Right renal cortex interstitium (tissue), 3 donors: ENCODE measurements around the gene SKIC8. TPM values are rescaled to one million over a fixed set of nuclear protein-coding genes. Genes with fewer than 3 reads are reported as not detected.

Source experiments
- DNase-seq, 3 donors: peaks; one replicate each; pipeline ENCODE4 v3.0.0-alpha.2; 2013; ENCODE audit warnings: low read depth in 3 of 3, low spot score in 2 of 3
- polyA plus RNA-seq, 3 donors: library from polyadenylated mRNA; unstranded; fragments of 120-200 nt; gene quantifications; one replicate each; pipeline ENCODE4 v1.2.1, GENCODE V29; 2013; ENCODE audit not compliant: insufficient read length in 3 of 3

SKIC8 gene
- 100 to 1,000 TPM; 109 to 121 (median 118) TPM for polyA plus RNA-seq

DNA sequence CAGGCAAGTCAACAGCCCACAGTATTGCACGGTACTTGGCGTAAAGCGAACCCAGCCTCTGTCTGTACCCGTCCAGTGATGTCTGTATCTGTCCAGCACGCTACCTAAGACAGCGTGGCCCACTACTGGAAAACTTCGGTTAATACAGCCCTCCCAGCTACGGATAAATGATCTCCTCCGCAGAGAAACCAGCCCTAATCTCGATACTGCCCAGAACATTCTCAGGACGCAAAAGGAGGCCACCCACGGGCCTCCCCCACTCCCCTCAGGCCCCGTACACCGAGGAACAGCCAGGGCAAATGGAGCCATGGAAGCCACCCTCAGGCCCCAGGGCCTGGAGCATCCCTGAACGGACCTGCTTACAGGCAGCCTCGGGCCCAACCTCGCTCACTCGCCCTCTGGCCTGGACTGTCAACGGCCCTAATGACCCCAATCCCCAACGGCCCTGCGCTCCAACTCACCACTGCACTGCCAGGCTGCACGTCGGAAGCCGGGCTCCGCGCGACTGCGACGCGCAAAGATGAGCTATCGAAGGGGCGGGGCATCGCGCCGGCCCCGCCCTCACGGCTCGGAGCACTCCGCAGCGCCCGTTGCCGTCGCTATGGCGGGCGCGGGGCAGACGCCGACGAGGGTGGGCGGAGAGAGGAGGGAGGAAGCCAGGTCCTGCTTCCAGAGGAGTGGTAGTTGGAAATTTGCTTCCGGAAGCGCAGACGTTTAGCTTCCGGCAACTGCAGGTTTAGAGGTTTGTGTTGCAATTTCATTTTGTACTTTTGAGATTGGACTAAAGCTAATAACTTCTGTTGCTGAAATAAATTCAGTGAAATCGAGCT lies at the start of gene SKIC8:
SKIC8 (minus strand) TSS at position 509 of the 830 bp plus-strand sequence. CDS start 3,923 bp downstream, outside the sequence.
- peak; percentile 81 to 89 (median 82) for DNase-seq

DNA sequence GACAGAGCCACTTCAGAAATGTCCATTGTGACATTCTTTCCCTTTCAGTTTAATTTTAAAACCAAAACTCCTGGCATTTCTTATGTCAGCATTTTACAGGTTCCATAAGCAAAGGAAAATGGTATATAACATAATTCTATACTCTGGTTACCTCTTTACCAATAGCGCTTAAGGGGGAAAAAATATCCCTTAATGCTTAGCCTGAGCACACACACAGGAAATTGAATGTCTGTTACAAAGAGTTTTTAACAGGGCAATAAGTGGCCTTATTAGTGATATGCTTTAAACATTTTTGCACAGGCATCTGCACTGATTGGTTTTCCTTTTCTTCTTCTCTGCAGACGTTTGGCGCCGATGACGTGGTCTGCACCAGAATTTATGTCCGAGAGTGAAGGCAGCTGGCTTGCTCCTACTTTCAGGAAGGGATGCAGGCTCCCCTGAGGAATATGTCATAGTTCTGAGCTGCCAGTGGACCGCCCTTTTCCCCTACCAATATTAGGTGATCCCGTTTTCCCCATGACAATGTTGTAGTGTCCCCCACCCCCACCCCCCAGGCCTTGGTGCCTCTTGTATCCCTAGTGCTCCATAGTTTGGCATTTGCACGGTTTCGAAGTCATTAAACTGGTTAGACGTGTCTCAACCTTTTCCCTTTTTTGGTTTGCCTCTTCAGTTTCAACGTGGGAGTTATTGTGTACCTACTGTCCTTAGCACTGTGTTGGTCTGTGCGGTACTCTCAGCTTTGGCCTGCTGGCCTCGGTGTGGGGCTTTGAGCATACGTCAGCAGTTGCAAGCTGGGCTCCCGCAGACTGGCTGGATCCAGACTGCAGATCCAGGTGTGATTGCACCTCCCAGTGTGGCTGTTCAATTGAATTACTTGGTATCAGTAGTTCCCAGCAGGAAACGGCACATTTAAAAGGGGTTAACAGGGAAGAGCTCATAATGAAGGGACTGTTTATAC lies 48.5 kb upstream of the SKIC8 start:
- no peak for DNase-seq

DNA sequence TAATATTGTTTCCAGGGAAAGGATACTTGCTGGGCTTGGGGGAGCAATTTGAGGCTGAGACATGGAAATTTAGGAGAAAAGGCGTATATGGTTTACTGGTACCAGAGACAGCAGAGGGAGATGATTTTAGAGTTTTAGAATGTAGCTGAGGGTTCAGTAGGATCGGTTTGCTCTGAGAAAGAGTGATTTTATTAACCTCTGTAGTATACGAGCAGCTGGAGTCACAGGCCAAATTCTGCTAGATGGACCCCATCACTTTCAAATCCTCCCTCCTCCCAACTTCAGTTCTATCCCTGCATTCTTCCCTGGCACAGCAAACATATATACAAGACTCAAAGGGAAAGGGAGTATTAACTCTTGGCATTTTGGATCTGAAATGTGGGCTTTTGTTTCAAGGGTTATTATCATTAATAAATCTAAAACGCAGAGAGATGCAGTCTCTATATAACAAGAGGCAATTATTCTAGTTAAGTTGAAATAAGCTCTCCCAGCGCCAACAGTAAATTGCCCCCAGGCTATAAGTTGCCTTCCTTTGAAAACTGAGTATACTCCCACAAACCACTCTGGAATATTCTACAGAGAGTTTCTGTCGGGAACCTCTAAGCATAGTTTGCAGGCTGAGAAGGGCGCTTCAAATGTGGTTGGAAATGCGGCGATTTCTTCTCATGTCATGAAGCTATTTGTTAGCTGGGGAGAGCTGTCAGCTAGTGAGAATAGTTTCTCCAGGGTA lies 46.2 kb upstream of the SKIC8 start:
- DNase-seq = no peak

DNA sequence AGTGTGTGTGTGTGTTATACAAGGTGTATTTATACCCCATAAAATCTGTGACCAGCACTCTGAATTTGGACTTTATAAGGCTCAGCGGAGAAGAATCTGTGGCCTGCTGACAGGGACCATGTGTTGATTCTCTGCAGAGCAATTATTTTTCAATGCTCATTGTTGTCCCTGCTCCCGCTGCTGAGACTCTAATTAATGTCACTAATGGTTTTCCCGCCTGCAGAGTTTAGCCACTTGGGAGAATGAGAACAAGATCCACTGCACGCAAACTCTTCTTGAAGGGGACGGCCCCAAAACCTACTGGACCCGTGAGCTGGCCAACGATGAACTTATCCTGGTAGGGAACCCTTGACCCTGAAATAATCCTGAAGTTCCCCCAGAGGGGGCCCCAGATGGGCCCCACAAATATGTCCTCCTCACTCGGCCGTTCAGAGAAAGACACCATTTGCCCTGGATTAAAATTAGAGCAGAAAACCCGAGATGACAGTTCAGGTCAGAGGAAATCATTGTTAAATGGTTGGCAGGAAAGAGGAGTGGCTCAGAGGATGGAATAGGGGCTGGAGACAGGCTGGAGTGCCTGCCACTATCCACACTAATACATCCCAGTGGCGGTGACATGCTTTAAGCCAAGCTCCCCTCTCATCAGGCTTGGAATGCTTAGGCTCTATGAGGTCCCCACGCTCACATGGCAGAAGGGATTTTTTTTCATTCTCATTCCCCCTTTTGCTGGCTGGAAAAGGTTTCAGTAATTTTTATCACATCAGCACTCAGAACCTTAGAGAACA lies 44.1 kb upstream of the SKIC8 start:
- DNase-seq = no peak

DNA sequence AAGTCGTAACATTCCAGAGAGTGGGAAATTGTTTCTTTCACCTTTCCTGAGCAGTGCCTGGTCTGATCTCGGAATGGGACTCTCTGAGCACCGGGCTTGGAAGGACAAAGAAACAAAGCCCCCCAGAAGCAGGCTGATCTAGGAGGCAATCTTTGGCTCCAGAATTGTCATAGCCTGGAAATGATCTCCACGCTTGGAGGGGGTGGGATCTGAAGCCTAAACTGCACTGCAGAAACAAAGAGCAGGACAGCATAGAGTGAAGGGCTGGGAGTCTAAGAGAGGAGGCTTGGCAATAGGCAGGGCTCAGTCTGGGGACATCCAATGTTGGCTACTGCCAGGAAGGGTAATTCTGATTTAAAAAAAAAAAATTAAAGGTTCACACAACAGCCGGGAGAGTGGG lies 42.6 kb upstream of the SKIC8 start:
- no peak for DNase-seq

DNA sequence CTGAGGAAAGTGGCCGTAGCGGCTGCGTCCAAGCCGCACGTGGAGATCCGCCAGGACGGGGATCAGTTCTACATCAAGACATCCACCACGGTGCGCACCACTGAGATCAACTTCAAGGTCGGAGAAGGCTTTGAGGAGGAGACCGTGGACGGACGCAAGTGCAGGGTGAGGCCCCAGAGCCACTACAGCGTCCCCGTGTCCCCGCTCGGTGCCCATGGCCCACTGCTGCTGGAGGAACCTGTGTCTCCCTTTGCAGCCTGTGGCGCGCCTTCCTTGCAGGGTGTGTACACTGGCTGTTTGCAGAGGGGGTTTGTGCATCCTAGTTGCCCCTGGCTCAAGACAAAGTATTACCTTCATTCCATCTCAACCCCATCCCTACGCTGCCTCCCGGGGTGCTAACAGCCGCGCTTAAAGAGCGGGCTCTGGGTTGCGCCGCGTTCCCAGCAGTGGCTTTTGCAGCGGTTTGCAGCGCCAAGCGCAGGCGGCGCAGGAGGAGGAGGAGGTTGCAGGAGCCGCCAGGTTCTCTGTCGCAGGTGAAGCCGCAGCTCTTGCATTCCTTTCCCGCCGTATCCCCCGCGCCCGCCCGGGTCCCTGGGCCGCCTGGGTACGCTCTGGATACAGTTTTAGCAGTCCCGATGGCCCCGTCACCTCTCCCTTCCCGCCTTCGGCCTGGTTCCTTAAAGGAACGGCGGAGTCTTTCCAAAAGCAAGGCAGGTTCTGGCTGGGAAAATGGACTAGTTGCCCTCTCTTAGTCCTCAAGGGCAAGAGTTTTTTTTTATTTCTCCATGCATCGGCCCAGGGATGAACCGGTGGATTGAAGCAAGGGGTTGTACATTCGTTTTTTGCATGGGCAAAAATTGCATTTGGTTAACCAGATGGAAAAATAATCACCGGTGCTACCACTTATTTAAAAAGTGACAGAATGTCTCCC lies 41.9 kb upstream of the SKIC8 start:
- DNase-seq = no peak

DNA sequence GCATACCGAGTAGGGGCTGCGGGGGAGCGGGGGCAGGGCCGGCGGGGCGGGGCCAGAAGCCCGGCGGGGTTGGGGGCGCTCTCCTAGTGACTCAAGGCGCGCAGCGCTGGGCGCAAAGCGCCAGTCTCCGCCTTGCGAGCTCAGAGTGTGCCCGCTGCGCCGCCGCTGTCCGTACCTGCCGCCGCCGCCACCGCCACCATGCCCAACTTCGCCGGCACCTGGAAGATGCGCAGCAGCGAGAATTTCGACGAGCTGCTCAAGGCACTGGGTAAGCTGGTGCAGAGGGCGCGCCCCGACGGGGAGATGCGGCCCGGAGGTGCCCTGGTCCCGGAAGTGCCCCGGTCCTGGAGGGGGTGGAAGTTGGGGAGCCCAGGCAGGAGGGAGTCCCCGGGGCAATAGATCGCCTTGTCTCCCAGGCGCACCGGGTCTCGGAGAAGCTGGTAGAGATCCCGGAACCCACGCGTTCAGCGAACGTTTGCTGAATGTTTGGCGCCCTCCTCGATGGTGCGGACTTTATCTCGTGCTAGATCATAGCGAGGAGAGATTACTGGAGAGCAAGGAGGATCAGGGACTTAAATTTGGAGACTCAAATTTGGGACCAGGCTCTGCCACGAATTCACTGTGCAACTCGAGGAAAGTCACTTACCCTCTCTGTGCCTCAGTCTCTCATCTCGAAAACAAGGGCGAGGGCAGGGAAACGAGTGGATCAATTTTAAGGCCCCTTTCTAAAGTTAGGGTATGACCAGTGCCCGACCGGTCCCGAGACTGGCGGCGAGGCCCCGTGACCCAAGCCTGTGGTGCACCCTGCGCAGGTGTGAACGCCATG lies 41.0 kb upstream of the SKIC8 start, which contains the start of gene CRABP1:
CRABP1 (plus strand) TSS at position 123 of the 826 bp plus-strand sequence; CDS start at position 199, 76 bp downstream.
- DNase-seq = no peak

DNA sequence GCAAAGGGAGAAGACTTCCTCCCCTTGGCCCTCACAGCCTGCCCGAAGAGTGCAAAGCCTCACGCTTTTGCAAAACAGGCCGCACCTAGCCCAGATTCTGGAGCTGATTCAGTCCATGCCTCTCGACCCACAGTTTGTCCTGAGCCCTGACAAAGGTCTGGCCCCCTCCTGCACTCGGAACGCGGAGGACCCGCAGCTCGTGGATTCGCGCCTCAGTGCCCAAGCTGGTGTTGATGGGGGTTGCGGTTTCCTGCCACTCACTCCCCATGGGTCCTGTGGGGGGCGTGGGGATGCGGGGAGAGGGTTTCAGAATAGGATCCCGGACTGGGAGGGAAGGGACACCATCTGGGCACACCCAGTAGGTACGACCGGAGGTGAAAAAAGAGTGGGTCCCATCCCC lies 40.1 kb upstream of the SKIC8 start:
- no peak for DNase-seq

DNA sequence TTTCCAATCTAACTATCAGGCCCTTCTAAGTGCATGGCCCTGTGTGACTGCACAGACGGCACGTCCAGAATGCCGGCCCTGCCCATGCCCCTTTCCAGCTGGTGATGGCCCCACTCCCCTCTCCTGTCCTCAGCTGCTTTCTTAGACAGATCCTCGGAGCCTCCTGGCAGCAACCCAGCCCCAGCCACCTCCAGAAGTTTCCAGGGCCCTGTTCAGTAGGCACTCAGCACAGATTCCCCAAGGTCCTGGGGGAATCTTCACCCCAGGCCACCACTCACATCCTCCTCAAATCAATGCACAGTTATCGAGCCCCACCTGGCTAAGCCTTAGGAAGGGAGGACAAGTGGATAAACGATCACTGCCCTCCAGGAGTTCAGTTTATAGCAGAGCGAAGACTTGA lies 39.4 kb upstream of the SKIC8 start:
- DNase-seq = no peak

DNA sequence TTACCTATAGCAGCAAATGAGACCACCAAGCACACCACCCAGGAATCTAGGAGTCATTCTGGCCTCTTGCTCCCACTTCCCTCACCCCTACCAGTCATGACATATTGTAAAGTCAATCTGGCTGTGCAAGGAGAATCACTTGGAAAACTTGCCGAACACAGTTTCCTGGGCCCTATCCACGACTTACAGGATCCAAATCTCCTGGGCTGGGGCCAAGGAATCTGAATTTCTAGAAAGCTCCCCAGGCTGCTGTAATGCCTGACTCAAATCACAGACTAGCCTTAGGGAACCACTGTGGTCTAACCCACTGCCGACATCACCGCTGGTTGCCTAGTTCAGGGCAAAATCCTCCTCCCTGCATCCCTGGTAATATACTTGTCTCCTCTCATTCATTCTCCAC lies 36.6 kb upstream of the SKIC8 start:
- DNase-seq = no peak

DNA sequence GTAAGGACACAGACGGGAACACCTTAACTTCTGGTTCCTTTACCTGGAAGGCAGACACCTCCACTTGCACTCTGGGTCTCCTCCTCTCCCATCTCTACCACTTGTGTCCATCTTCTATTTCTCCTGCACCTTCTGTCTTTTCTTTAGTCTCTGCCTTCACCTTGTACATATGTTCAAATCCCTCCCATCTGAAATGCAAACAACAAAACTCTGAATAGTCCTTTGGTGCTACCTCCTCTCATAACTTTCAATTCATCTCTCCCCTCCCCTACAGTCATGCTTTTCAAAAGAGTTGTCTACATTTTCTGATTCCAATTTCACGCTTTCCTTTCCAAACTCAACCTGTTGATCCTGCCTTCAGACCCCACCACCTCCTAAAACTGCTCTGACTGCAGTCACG lies 35.4 kb upstream of the SKIC8 start:
- DNase-seq = no peak

DNA sequence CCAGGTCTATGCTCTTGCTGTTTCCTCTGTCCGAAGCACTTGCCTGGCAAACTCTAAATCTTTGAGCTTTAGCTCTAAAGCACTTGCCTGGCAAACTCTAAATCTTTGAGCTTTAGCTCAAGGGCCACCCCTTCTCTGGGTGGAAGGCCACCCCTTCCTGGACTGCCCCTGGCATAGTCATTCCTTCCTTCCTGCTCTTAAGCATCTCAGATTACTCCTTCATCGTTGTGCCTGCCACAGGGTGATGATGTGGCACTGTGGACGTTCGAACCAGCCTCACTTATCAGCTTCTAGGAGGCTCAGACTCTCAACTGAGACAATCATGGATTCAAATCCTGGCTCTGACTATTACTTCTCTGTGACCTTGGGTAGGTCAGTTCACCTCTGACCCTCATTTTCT lies 30.2 kb upstream of the SKIC8 start:
- no peak for DNase-seq

DNA sequence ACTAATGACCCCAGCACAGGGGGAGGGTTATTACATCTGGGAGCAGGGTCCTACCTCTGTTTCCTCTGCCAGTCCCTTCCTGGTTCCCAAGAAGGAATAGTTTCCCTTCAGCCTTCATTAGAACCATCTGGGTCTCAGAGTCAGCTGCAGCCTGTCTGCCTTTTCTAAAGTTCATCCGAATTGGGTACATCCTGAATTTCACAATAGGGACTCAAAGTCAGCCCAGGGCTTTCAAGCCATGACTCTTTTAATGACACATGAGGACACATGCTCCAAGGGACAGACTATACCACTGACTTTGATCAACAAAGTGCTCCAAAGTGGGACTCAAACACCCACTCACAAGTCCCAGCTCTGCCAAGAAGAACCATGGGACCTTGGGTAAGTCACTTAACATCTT lies 28.1 kb upstream of the SKIC8 start:
- no peak for DNase-seq

DNA sequence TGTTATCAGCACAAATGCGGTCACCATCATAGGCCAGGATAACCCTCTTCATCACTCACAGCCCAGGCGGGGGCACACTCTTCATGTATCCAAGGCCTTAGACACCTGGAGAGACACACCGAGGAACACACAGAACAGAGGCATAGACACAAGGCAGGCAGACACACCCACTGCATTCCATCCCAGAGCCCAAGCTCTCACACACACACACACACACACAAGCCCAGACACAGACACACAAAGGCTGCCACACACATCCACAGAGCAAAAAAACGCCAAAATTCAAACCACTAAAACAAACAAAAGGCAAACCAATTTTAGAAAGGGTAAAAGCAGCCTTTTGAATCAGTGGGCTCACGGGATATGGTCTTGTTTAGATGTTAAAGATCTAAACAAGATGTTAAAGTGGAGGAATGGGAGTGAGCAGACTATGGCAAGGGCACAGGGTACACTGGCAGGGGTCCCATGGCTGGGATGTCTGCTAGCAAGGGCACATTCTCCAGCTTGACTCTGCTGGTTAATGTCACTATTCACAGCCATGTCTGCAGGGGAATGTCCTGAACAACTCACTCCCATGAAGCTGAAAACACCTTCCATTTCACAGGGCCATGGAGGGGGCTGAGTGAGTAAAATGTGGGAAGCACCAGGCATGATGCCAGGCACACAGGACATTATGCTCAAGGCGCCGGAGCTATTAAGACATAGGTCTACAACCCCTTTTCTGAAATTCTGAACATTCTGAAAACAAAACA lies 25.9 kb upstream of the SKIC8 start:
- DNase-seq = no peak

DNA sequence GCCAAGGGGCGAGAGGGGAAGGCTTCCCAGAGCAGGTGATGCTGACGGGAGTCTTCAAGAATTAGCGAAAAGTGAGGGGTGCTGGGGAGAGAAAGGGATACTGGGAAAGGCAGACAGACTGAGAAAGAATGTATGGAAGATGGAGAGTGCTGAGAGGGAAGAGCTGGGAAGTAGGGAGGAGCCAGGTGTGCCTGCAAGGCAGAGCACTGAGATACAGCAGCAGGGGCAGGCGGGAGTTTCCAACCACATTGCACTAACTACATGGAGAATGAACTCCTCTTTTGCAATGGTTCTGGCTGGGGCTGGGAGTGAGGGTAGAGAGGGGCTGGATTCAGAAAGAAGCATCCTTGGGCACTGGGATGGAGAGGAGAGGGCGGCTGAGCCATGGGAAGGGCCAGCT lies 24.7 kb upstream of the SKIC8 start:
- DNase-seq = no peak

DNA sequence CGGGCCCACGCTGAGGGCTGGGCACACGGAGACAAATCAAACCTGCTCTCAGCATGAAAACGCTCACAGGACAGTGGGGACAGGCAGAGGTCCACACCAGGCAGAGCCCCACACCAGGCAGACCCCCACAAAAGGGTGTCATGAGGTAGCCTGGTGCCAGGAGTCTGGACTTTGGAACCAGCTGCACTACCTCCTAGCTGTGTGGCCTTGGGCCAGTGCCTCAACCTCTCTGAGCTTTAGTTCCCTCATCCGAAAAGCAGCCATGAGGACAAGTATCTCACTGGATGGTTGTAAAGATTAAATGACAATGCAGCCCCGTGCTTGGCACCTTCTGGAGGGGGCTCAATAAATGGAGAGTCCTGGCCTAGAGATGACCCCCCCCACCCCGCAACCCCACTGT lies 24.3 kb upstream of the SKIC8 start:
- DNase-seq = no peak
